Stomach (tissue), 9 donors: ENCODE data around the gene PPP1R36. TPM values are rescaled to one million over a fixed set of nuclear protein-coding genes. Genes with fewer than 3 reads are reported as not detected.

Experiments used
- DNase-seq, 2 donors: peaks; one replicate each; pipeline versions ENCODE4 v3.0.0 to v3.0.0-alpha.2; 2013 to 2019
- H3K27ac ChIP-seq, 5 donors: fragments of 200-600 bp in 4 of 5; sonication (generic) in 4 of 5; one replicate each; pipeline ENCODE4 v1.5.1; 2013 to 2019; ENCODE audit warnings: mild to moderate bottlenecking in 1 of 5, moderate library complexity in 1 of 5
- H3K27me3 ChIP-seq, 3 donors: fragments of 200-600 bp; sonication (generic); one replicate each; pipeline ENCODE4 v1.5.1; 2017 to 2019; ENCODE audit warnings: mixed run types in 1 of 3
- H3K36me3 ChIP-seq, 4 donors: fragments of 200-600 bp; sonication (generic); 1 replicate in 3 of 4; 2 replicates in 1 of 4; pipeline ENCODE4 v1.5.1; 2016 to 2019
- H3K4me1 ChIP-seq, 4 donors: fragments of 200-600 bp; sonication (generic); one replicate each; pipeline ENCODE4 v1.5.1; 2016 to 2019
- H3K4me3 ChIP-seq, 4 donors: fragments of 200-600 bp; sonication (generic) in 3 of 4; one replicate each; pipeline ENCODE4 v1.5.1; 2016 to 2019; ENCODE audit warnings: mild to moderate bottlenecking in 1 of 4
- H3K9me3 ChIP-seq, 4 donors: fragments of 200-600 bp; sonication (generic); one replicate each; pipeline ENCODE4 v1.5.1; 2016 to 2019
- CTCF ChIP-seq, 7 experiments: fragments of 450-650 bp in 4 of 7; fragments of 200-600 bp in 3 of 7; sonication (generic) in 3 of 7; IDR thresholded peaks; one replicate each; pipeline ENCODE4 v1.5.1; 2016 to 2019; ENCODE audit warnings: antibody characterized with exemption in 7 of 7, control low read depth in 2 of 7, mild to moderate bottlenecking in 1 of 7
- EP300 ChIP-seq: sonication (generic); formaldehyde crosslinking; IDR thresholded peaks from one replicate; pipeline ENCODE4 v1.6.1; 2017; ENCODE audit warnings: antibody characterized with exemption
- POLR2A ChIP-seq, 4 donors: fragments of 450-650 bp; IDR thresholded peaks; one replicate each; pipeline ENCODE4 v1.6.1; 2016; ENCODE audit warnings: antibody characterized with exemption in 4 of 4, control low read depth in 2 of 4, mild to moderate bottlenecking in 1 of 4, moderate library complexity in 1 of 4
- POLR2AphosphoS5 ChIP-seq, 3 donors: sonication (generic); formaldehyde crosslinking; IDR thresholded peaks; one replicate each; pipeline ENCODE4 v1.6.1; 2016; ENCODE audit warnings: antibody characterized with exemption in 3 of 3
- WGBS, 5 donors: extraction: QIAGEN DNeasy Blood & Tissue Kit in 3 of 5; methylation state at CpG; one replicate each; pipeline versions ENCODE4 v1.1.5 to v1.1.7; 2013 to 2018; 5-methylcytosine and 5-hydroxymethylcytosine counted together
- intact Hi-C: fragments of 100-400 bp; cut with DNase I; formaldehyde crosslinking; loops from one replicate; pipeline ENCODE4 v1.15.1; 2023; ENCODE audit warnings: low total_unique reads
- polyA plus RNA-seq, 3 donors: library from polyadenylated mRNA; stranded (reverse); fragments of 200-250 nt; gene quantifications; one replicate each; pipeline ENCODE4 v1.2.3, GENCODE V29; 2013
- total RNA-seq, 5 donors: library from RNA; depleted of rRNA; stranded (reverse); fragments of >200 nt; gene quantifications; one replicate each; pipeline versions ENCODE4 v1.1.0 to v1.2.3, GENCODE V29; 2014 to 2016
- donor health status: healthy with polysubstance abuse.
- donor health status: Bipolar disorder and iron deficiency.
- donor health status: healthy.

Gene PPP1R36
- total and polyA plus RNA-seq, 8 donors, result 3.2 to 13.1 (median 6.2) TPM; not detected in 3

- no peaks in the 10 kb centered on the region for H3K27me3 ChIP-seq
- H3K36me3 ChIP-seq, result no peaks in the 10 kb centered on the region
- DNase-seq, result no peak
- H3K4me1 ChIP-seq, result peaks cover 0 to 21% (median 7%) of the 10 kb centered on the region in 4 donors
- intact Hi-C loops, result no loop called here
- H3K27ac ChIP-seq, result no peak overlapping the region
- no peak overlapping the region for H3K4me3 ChIP-seq
- no peak for TF ChIP-seq EP300
- TF ChIP-seq POLR2AphosphoS5 (IDR thresholded peaks at IDR 0.05), result no peak
- TF ChIP-seq CTCF (IDR thresholded peaks at IDR 0.05), result no peak
- no peak for TF ChIP-seq POLR2A (IDR thresholded peaks at IDR 0.05)
- H3K9me3 ChIP-seq, result no peaks in the 10 kb centered on the region
- 78 to 100% (median 88%) methylated on average over 5 of the region's 5 CpGs for WGBS, 5 donors
Observed at GRCh38 chr14:64577211-64577610, 27.4 kb downstream of the PPP1R36 start.

GRCh38 chr14:64580467-64580866 is 30.7 kb downstream of the PPP1R36 start:
- Histone ChIP-seq H3K36me3 (no peaks in the 10 kb centered on the region), H3K4me3 (no peak overlapping the region), H3K27me3 (no peaks in the 10 kb centered on the region), H3K9me3 (no peaks in the 10 kb centered on the region), H3K4me1 (peaks cover 0 to 9% (median 2%) of the 10 kb centered on the region in 4 donors), H3K27ac (no peak overlapping the region)
- intact Hi-C loops, result no loop called here
- DNase-seq, result peak in 1 of 2 donors; percentile 59
- TF ChIP-seq POLR2AphosphoS5 (IDR thresholded peaks at IDR 0.05), result peak in 1 of 3 donors; percentile 32
- TF ChIP-seq EP300, result no peak
- no peak for TF ChIP-seq POLR2A (IDR thresholded peaks at IDR 0.05)
- WGBS, 5 donors, result 67 to 75% (median 73%) methylated on average over 7 of the region's 7 CpGs

GRCh38 chr14:64581363-64581762 is 31.6 kb downstream of the PPP1R36 start:
- no peaks in the 10 kb centered on the region for H3K27me3 ChIP-seq
- intact Hi-C loops, result no loop called here
- no peak for TF ChIP-seq POLR2A (IDR thresholded peaks at IDR 0.05)
- no peak for TF ChIP-seq POLR2AphosphoS5 (IDR thresholded peaks at IDR 0.05)
- no peak for TF ChIP-seq CTCF (IDR thresholded peaks at IDR 0.05)
- TF ChIP-seq EP300, result no peak
- DNase-seq, result no peak
- no peak overlapping the region for H3K4me3 ChIP-seq
- H3K36me3 ChIP-seq, result no peaks in the 10 kb centered on the region
- H3K4me1 ChIP-seq, result peaks cover 0 to 9% (median 2%) of the 10 kb centered on the region in 4 donors
- 35 to 64% (median 48%) methylated on average over 2 of the region's 2 CpGs for WGBS, 5 donors
- no peaks in the 10 kb centered on the region for H3K9me3 ChIP-seq
- H3K27ac ChIP-seq, result no peak overlapping the region

DNA sequence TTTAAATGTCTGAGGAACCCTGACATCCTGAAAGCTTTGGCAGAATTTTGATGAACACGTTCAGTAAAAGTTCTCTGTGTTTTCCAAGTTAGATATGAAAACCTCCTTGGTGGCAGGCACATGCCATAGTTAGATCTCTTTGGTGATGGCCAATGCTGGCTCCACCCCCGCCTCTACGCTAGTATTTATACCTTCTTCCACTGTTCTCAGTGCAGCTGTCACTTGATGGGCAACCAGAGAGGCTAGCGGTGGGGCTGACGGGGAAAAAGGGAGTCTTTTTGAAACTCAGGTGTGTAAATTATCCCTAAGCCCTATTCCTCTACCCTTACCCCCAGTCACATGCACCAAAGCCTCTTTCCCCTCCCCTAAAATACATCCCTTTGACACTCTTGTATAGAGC is 32.1 kb downstream of the PPP1R36 start:
- Histone ChIP-seq H3K9me3 (no peaks in the 10 kb centered on the region), H3K4me1 (peaks cover 0 to 9% (median 2%) of the 10 kb centered on the region in 4 donors), H3K36me3 (no peaks in the 10 kb centered on the region), H3K27me3 (no peaks in the 10 kb centered on the region), H3K4me3 (no peak overlapping the region), H3K27ac (no peak overlapping the region)
- intact Hi-C loops, result no loop called here
- WGBS, 5 donors, result 60 to 76% (median 71%) methylated on average over 5 of the region's 5 CpGs
- no peak for DNase-seq
- TF ChIP-seq EP300 (no peak), POLR2AphosphoS5 (IDR thresholded peaks at IDR 0.05) (no peak), POLR2A (IDR thresholded peaks at IDR 0.05) (no peak)

- no peaks in the 10 kb centered on the region for H3K27me3 ChIP-seq
- H3K9me3 ChIP-seq, result no peaks in the 10 kb centered on the region
- peaks cover 0 to 9% (median 2%) of the 10 kb centered on the region in 4 donors for H3K4me1 ChIP-seq
- TF ChIP-seq POLR2A (IDR thresholded peaks at IDR 0.05), result no peak
- TF ChIP-seq CTCF (IDR thresholded peaks at IDR 0.05), result no peak
- no peak for TF ChIP-seq EP300
- TF ChIP-seq POLR2AphosphoS5 (IDR thresholded peaks at IDR 0.05), result no peak
- H3K27ac ChIP-seq, result no peak overlapping the region
- no peak overlapping the region for H3K4me3 ChIP-seq
- intact Hi-C loops, result no loop called here
- DNase-seq, result no peak
- no peaks in the 10 kb centered on the region for H3K36me3 ChIP-seq
- WGBS, 5 donors, result 94 to 100% (median 96%) methylated on average over 1 of the region's 1 CpG
Observed at GRCh38 chr14:64584190-64584589, 34.4 kb downstream of the PPP1R36 start.
